ENCODE data around the gene RPP30. TPM values are rescaled to one million over a fixed set of nuclear protein-coding genes. Genes with fewer than 3 reads are reported as not detected.

The RPP30 gene
- 55.2 and 57.7 TPM in 2 replicates for total RNA-seq

- intact Hi-C loops (cut with micrococcal nuclease): loop anchor here (1.0 to 10.0 kb wide), 10 partner anchors 9 to 1080 kb away; partner anchors contain the start of genes BTAF1, HECTD2, PCGF5 and PPP1R3C
These were observed at the start of gene RPP30 for GRCh38 chr10:90871766-90872647. Gene RPP30 (plus strand): TSS chr10:90871974. CDS start chr10:90871987, 13 bp downstream.

- intact Hi-C loops (cut with micrococcal nuclease): no loop called here
These were observed 49.3 kb upstream of the RPP30 start for GRCh38 chr10:90822508-90822907.

GRCh38 chr10:90832111-90832510, 39.7 kb upstream of the RPP30 start:
- intact Hi-C loops (cut with micrococcal nuclease): no loop called here

GRCh38 chr10:90834326-90834725, 37.4 kb upstream of the RPP30 start:
- intact Hi-C loops (cut with micrococcal nuclease): no loop called here

GRCh38 chr10:90837486-90837885, 34.3 kb upstream of the RPP30 start:
- intact Hi-C loops (cut with micrococcal nuclease): no loop called here

GRCh38 chr10:90842725-90843124, 29.0 kb upstream of the RPP30 start:
- intact Hi-C loops (cut with micrococcal nuclease): no loop called here

GRCh38 chr10:90845726-90846125, 26.0 kb upstream of the RPP30 start:
- intact Hi-C loops (cut with micrococcal nuclease): no loop called here

GRCh38 chr10:90846746-90847145, 25.0 kb upstream of the RPP30 start:
- intact Hi-C loops (cut with micrococcal nuclease): no loop called here

- intact Hi-C loops (cut with micrococcal nuclease): no loop called here
These were observed 24.3 kb upstream of the RPP30 start for GRCh38 chr10:90847436-90847835.

- intact Hi-C loops (cut with micrococcal nuclease): no loop called here
These were observed 21.6 kb upstream of the RPP30 start for GRCh38 chr10:90849956-90850749.

- intact Hi-C loops (cut with micrococcal nuclease): no loop called here
These were observed 16.6 kb upstream of the RPP30 start for GRCh38 chr10:90855126-90855525.

GRCh38 chr10:90856261-90856660, 15.5 kb upstream of the RPP30 start:
- intact Hi-C loops (cut with micrococcal nuclease): loop anchor here (2.0 kb wide), 1 partner anchor 15 kb away; the partner anchor contains the start of gene RPP30

- intact Hi-C loops (cut with micrococcal nuclease): loop anchor here (2.0 kb wide), 1 partner anchor 14 kb away; the partner anchor contains the start of gene RPP30
These were observed 14.7 kb upstream of the RPP30 start for GRCh38 chr10:90856964-90857634.

- intact Hi-C loops (cut with micrococcal nuclease): loop anchor here (2.0 kb wide), 1 partner anchor 13 kb away; the partner anchor contains the start of gene RPP30
These were observed 13.9 kb upstream of the RPP30 start, which contains the start of gene HTR7 for GRCh38 chr10:90857635-90858460. Gene HTR7 (minus strand): TSS chr10:90858039. CDS start chr10:90857671, 368 bp downstream.

- intact Hi-C loops (cut with micrococcal nuclease): no loop called here
These were observed 13.3 kb upstream of the RPP30 start for GRCh38 chr10:90858461-90858968.

GRCh38 chr10:90859321-90859751, 12.4 kb upstream of the RPP30 start:
- intact Hi-C loops (cut with micrococcal nuclease): no loop called here

GRCh38 chr10:90860790-90861189, 11.0 kb upstream of the RPP30 start:
- intact Hi-C loops (cut with micrococcal nuclease): no loop called here

GRCh38 chr10:90862908-90863514, 8.8 kb upstream of the RPP30 start:
- intact Hi-C loops (cut with micrococcal nuclease): loop anchor here (1.0 kb wide), 2 partner anchors 8 to 112 kb away; partner anchors contain the start of gene RPP30

GRCh38 chr10:90865401-90865800, 6.4 kb upstream of the RPP30 start:
- intact Hi-C loops (cut with micrococcal nuclease): no loop called here
